GM18951 (cell line): ENCODE results near the gene LRP1-AS.

Experiments used
- POLR2A ChIP-seq: IDR thresholded peaks from 4 replicates; pipeline ENCODE4 v1.6.1; 2011; ENCODE audit warnings: mild to moderate bottlenecking; ENCODE audit not compliant: insufficient read length, insufficient read depth; ENCODE audit errors: extremely low read depth
- in situ Hi-C: fragments of 300-500 bp; cut with MboI; formaldehyde crosslinking; loops from one replicate; pipeline ENCODE4 v1.12.0; 2022; ENCODE audit warnings: low sequenced_read_pairs, mixed read lengths, inconsistent platforms; ENCODE audit not compliant: unreplicated experiment

LRP1-AS gene

DNA sequence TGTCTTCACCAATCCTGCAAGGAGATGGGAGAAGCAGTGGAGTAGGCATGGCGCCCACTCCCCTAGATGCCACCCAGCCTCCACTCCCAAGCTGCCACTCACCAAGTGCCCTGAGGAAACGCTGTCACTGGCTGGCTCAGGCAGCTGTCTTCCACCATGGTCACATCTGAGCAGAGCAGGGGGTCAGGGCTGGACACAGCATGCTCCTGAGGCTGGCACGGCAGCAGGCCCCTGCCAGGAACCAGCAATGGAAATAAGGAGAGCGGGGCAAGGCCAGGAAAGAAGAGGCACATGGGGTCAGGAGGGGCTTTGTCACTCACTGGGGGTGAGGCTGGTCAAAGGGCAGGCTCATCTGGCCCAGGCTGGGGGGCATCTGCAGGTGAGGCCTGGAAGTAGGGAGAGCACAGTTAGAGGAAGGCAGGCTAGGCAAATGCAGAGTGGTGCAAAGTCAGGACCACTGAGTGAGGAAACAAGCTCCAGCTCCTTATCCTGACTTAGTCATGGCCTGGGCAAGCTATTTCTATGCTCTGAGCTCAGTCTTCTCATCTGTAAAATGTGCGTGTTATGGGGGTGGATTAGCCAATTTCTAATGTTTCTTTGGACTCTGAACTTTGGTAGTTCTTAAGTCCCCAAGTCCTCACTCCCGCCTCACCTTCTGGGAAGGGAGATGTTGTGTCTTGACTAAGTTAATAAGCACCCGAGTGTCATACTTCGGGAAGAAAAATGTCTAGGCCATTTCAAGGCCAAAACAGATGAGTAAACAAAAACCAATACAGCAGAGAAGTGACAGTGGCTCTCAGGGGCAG is 50.5 kb downstream of the LRP1-AS start:
- in situ Hi-C loops: no loop called here
- TF ChIP-seq POLR2A: no peak

DNA sequence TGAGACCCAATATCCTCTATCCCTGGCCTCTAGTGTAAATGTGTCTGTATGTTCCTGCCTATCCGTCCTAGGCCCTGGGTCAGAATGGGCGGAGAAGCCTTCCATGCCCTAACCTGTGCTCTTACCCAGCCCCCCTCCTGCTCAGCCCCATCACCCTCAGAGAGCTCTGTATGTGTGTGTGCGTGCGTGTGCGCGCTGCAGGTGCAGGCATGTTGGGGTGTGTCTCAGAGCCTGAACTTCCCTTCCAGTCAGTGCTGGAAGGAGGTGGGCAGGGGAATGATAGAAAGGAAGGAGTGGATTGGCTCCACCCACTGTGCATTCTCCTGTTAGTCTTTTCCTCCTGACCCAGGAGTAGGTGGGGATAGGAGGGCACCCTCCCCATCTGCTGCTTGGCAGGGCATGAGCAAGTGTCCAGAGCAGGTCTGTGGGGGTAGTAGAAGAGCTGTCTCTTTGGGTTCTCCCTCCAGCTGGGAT is 51.3 kb downstream of the LRP1-AS start:
- in situ Hi-C loops: no loop called here
- no peak for TF ChIP-seq POLR2A

DNA sequence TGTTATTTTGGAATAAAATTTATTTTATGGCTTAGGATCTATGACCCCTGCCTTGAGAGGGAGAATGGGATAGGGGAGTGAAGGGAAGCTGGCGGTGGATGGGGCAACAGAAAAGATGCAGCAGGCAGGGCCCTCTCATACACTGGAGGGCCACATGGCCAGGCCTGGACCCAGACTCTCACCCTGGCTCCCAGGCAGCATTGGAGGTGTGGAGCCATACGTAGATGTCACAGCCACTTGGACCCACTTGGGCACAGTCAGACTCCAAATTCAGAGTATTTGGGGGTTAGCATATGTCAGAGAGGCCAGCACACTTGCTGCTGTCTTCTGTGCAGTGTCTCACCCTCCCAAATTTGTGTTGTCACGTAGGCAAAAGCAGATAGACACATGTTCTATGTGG is 52.0 kb downstream of the LRP1-AS start:
- TF ChIP-seq POLR2A: no peak
- in situ Hi-C loops: no loop called here
